Posterior cingulate gyrus (tissue), 11 donors: Measurements from ENCODE around the gene KCNAB1.
"Not testable (repeated sequence)": the region's sequence is repeated elsewhere in the genome, so short reads cannot be mapped to it uniquely, and the experiment has no call there.

ENCODE experiments used
- DNase-seq, 10 donors: peaks; one replicate each; pipeline versions ENCODE4 v3.0.0 to v3.0.0-alpha.2; 2020 to 2021; ENCODE audit warnings: mixed read lengths in 3 of 10
- intact Hi-C: fragments of 100-400 bp; cut with DNase I; formaldehyde crosslinking; loops from one replicate; pipeline ENCODE4 v1.15.1; 2023

Gene KCNAB1

GRCh38 chr3:156214676-156215075 lies 94.3 kb downstream of the KCNAB1 start:
- DNase-seq = no peak
- intact Hi-C loops = no loop called here

GRCh38 chr3:156215751-156216150 lies 95.4 kb downstream of the KCNAB1 start:
- no peak for DNase-seq
- intact Hi-C loops = no loop called here

GRCh38 chr3:156216216-156216615 lies 95.8 kb downstream of the KCNAB1 start:
- no peak for DNase-seq
- intact Hi-C loops = no loop called here

- intact Hi-C loops = no loop called here
- no peak for DNase-seq
These were observed 96.5 kb downstream of the KCNAB1 start for GRCh38 chr3:156216852-156217251.

- DNase-seq = no peak
- intact Hi-C loops = loop anchor here (1.0 kb wide), 1 partner anchor 14 kb away; no protein-coding TSS in a partner anchor
These were observed 97.4 kb downstream of the KCNAB1 start for GRCh38 chr3:156217674-156218352.

- intact Hi-C loops = loop anchor here (1.0 kb wide), 1 partner anchor 14 kb away; no protein-coding TSS in a partner anchor
- no peak for DNase-seq
These were observed 98.0 kb downstream of the KCNAB1 start for GRCh38 chr3:156218353-156218744.

- intact Hi-C loops, DNase-seq: not testable (repeated sequence)
These were observed 102.0 kb downstream of the KCNAB1 start for GRCh38 chr3:156222381-156222780.

- intact Hi-C loops = not testable (repeated sequence)
- peak in 2 of 10 donors; percentile 70 to 78 for DNase-seq
These were observed 103.7 kb downstream of the KCNAB1 start for GRCh38 chr3:156224046-156224445.

GRCh38 chr3:156226676-156227420 lies 106.5 kb downstream of the KCNAB1 start:
- no peak for DNase-seq
- intact Hi-C loops = no loop called here

GRCh38 chr3:156227704-156228103 lies 107.3 kb downstream of the KCNAB1 start:
- DNase-seq = no peak
- intact Hi-C loops = no loop called here

GRCh38 chr3:156230278-156230900 lies 110.0 kb downstream of the KCNAB1 start:
- DNase-seq = no peak
- intact Hi-C loops = no loop called here

- intact Hi-C loops = not testable (repeated sequence)
These were observed 110.8 kb downstream of the KCNAB1 start for GRCh38 chr3:156231221-156231620.

GRCh38 chr3:156233876-156234275 lies 113.5 kb downstream of the KCNAB1 start:
- intact Hi-C loops = no loop called here
- no peak for DNase-seq

More at GRCh38 chr3:156231221-156231620, 110.8 kb downstream of the KCNAB1 start:
- DNase-seq = not testable (repeated sequence)

- intact Hi-C loops = no loop called here
- DNase-seq = no peak
These were observed 116.3 kb downstream of the KCNAB1 start for GRCh38 chr3:156236556-156237260.

GRCh38 chr3:156240642-156241041 lies 120.3 kb downstream of the KCNAB1 start:
- no peak for DNase-seq
- intact Hi-C loops = no loop called here

- peak in 5 of 10 donors; percentile 11 to 77 (median 17) for DNase-seq
- intact Hi-C loops = no loop called here
These were observed 126.8 kb downstream of the KCNAB1 start for GRCh38 chr3:156246961-156247725.

GRCh38 chr3:156250550-156250949 lies 130.2 kb downstream of the KCNAB1 start:
- intact Hi-C loops = no loop called here
- DNase-seq = no peak

- no peak for DNase-seq
- intact Hi-C loops = no loop called here
These were observed 131.0 kb downstream of the KCNAB1 start for GRCh38 chr3:156251424-156251823.

- DNase-seq = no peak
- intact Hi-C loops = no loop called here
These were observed 132.3 kb downstream of the KCNAB1 start for GRCh38 chr3:156252656-156253055.

GRCh38 chr3:156253150-156253549 lies 132.8 kb downstream of the KCNAB1 start:
- DNase-seq = no peak

More at GRCh38 chr3:156253150-156253549, 132.8 kb downstream of the KCNAB1 start:
- intact Hi-C loops = no loop called here
